Cardiac muscle cell (in vitro differentiated cells and primary cell): ENCODE data around the gene LDHA. TPM values are rescaled to one million over a fixed set of nuclear protein-coding genes. Genes with fewer than 3 reads are reported as not detected.

Source experiments
- DNase-seq, 2 donors: peaks; one replicate each; pipeline versions ENCODE4 v3.0.0 to v3.0.0-alpha.2; 2010 to 2017; ENCODE audit warnings: low read depth in 1 of 2, low spot score in 1 of 2
- H3K27ac ChIP-seq: fragments of 200-600 bp; sonication (generic); 2 replicates; pipeline ENCODE4 v1.5.1; 2016
- H3K27me3 ChIP-seq: fragments of 200-600 bp; sonication (generic); 2 replicates; pipeline ENCODE4 v1.6.0; 2016; ENCODE audit warnings: control low read depth
- H3K36me3 ChIP-seq: fragments of 200-600 bp; sonication (generic); 2 replicates; pipeline ENCODE4 v1.5.1; 2016; ENCODE audit warnings: control low read depth
- H3K4me1 ChIP-seq: fragments of 200-600 bp; sonication (generic); 2 replicates; pipeline ENCODE4 v1.8.1; 2017; ENCODE audit warnings: low read depth, mild to moderate bottlenecking, mixed run types
- H3K4me3 ChIP-seq: fragments of 200-600 bp; sonication (generic); 2 replicates; pipeline ENCODE4 v1.5.1; 2016; ENCODE audit warnings: mild to moderate bottlenecking
- H3K9me3 ChIP-seq: fragments of 200-600 bp; sonication (generic); 2 replicates; pipeline ENCODE4 v1.5.1; 2017; ENCODE audit warnings: low read depth, mild to moderate bottlenecking, control low read depth
- CTCF ChIP-seq: IDR thresholded peaks from 2 replicates; pipeline ENCODE4 v1.5.1; 2012; ENCODE audit warnings: low read depth, mild to moderate bottlenecking, low read length
- polyA plus RNA-seq: library from polyadenylated mRNA; unstranded; fragments of >200 nt; fragmentation: Nextera tagmentation; extraction: Ambion mirVana; gene quantifications from 2 replicates; pipeline ENCODE4 v1.2.1, GENCODE V29; 2016
- total RNA-seq: library from RNA; depleted of rRNA; stranded (reverse); fragments of >200 nt; gene quantifications from 2 replicates; pipeline ENCODE4 v1.2.3, GENCODE V29; 2016

LDHA gene
- total RNA-seq = 1,055 and 1,613 TPM in 2 replicates
- 3,082 and 3,925 TPM in 2 replicates for polyA plus RNA-seq

- Histone ChIP-seq H3K27me3 (no peaks in the 10 kb centered on the region), H3K4me1 (peaks cover 21% of the 10 kb centered on the region), H3K36me3 (peaks cover 24% of the 10 kb centered on the region), H3K4me3 (peak within 1 kb of the TSS; percentile 72), H3K27ac (peak within 1 kb of the TSS; percentile 89), H3K9me3 (no peaks in the 10 kb centered on the region)
- peak; percentile 96 to 99 for DNase-seq
- TF ChIP-seq CTCF = no peak
These were observed at the start of gene LDHA for GRCh38 chr11:18394275-18394927. Gene LDHA, plus strand, starts transcription at chr11:18394563. Its CDS starts 2,280 bp downstream, at chr11:18396843.

GRCh38 chr11:18347471-18348125 lies 46.8 kb upstream of the LDHA start:
- no peak for DNase-seq
- H3K27ac ChIP-seq = no peak overlapping the region
- no peak for TF ChIP-seq CTCF
- peaks cover 30% of the 10 kb centered on the region for H3K36me3 ChIP-seq
- no peaks in the 10 kb centered on the region for H3K9me3 ChIP-seq
- H3K4me1 ChIP-seq = no peaks in the 10 kb centered on the region
- no peaks in the 10 kb centered on the region for H3K27me3 ChIP-seq
- H3K4me3 ChIP-seq = no peak overlapping the region

GRCh38 chr11:18352581-18352980 lies 41.8 kb upstream of the LDHA start:
- peaks cover 26% of the 10 kb centered on the region for H3K36me3 ChIP-seq

GRCh38 chr11:18358646-18359045 lies 35.7 kb upstream of the LDHA start:
- Histone ChIP-seq H3K36me3 (peaks cover 45% of the 10 kb centered on the region), H3K27ac (no peak overlapping the region), H3K27me3 (no peaks in the 10 kb centered on the region), H3K9me3 (no peaks in the 10 kb centered on the region), H3K4me3 (no peak overlapping the region), H3K4me1 (no peaks in the 10 kb centered on the region)
- TF ChIP-seq CTCF = no peak
- no peak for DNase-seq

More at GRCh38 chr11:18352581-18352980, 41.8 kb upstream of the LDHA start:
- H3K4me3 ChIP-seq = no peak overlapping the region
- H3K4me1 ChIP-seq = no peaks in the 10 kb centered on the region
- peak in 1 of 2 donors; percentile 24 for DNase-seq
- no peaks in the 10 kb centered on the region for H3K27me3 ChIP-seq
- H3K9me3 ChIP-seq = no peaks in the 10 kb centered on the region
- TF ChIP-seq CTCF = no peak
- H3K27ac ChIP-seq = no peak overlapping the region

GRCh38 chr11:18361154-18361553 lies 33.2 kb upstream of the LDHA start:
- H3K36me3 ChIP-seq = peaks cover 58% of the 10 kb centered on the region
- no peak for TF ChIP-seq CTCF

More at GRCh38 chr11:18361154-18361553, 33.2 kb upstream of the LDHA start:
- no peaks in the 10 kb centered on the region for H3K4me1 ChIP-seq
- H3K4me3 ChIP-seq = no peak overlapping the region
- DNase-seq = no peak
- H3K27me3 ChIP-seq = no peaks in the 10 kb centered on the region
- no peaks in the 10 kb centered on the region for H3K9me3 ChIP-seq
- no peak overlapping the region for H3K27ac ChIP-seq
